Caco-2 (cell line): ENCODE measurements around the gene SESN1. TPM values are rescaled to one million over a fixed set of nuclear protein-coding genes. Genes with fewer than 3 reads are reported as not detected.

ENCODE experiments used
- BruUV-seq: library from RNA; stranded (reverse); fragments of 400-500 nt; replicated peaks from 2 replicates; lab custom pipeline; 2021; lab: Mats Ljungman, UMichigan
- CTCF ChIA-PET: fragments of 300-600 bp; sonication (Branson Sonifier 250); formaldehyde crosslinking; loops from one replicate; lab custom pipeline; 2022; ENCODE audit warnings: antibody characterized with exemption; lab: Charles Lee
- POLR2A ChIA-PET: fragments of 300-600 bp; sonication (Branson Sonifier 250); formaldehyde crosslinking; loops from one replicate; lab custom pipeline; 2022; ENCODE audit warnings: antibody characterized with exemption; lab: Charles Lee
- DNase-seq, 2 experiments: peaks; one replicate each; pipeline versions ENCODE4 v3.0.0 to v3.0.0-alpha.2; 2020 to 2022
- H3K27me3 ChIP-seq: replicated peaks from 2 replicates; pipeline ENCODE4 v1.6.0; 2011; ENCODE audit warnings: low read length; ENCODE audit not compliant: control insufficient read depth, insufficient read depth
- H3K36me3 ChIP-seq: 2 replicates; pipeline ENCODE4 v1.5.1; 2011; ENCODE audit warnings: low read length; ENCODE audit not compliant: control insufficient read depth, insufficient read depth
- H3K4me1 ChIP-seq: fragments of 250-450 bp; sonication (Bioruptor Pico); 2 replicates; pipeline ENCODE4 v1.5.1; 2020; ENCODE audit warnings: mild to moderate bottlenecking
- H3K4me3 ChIP-seq: 2 replicates; pipeline ENCODE4 v1.5.1; 2011; ENCODE audit warnings: low read depth, mild to moderate bottlenecking, control low read depth, low read length
- H3K9me3 ChIP-seq: fragments of 250-450 bp; sonication (Bioruptor Pico); 2 replicates; pipeline ENCODE4 v1.5.1; 2020; ENCODE audit warnings: mild to moderate bottlenecking, moderate library complexity
- H3K27ac Mint-ChIP-seq: one replicate; pipeline ENCODE4 v1.8.0; 2022; ENCODE audit warnings: mixed read lengths; ENCODE audit not compliant: unreplicated experiment
- H3K27me3 Mint-ChIP-seq: one replicate; pipeline ENCODE4 v1.8.0; 2022; ENCODE audit warnings: mixed read lengths; ENCODE audit not compliant: insufficient read depth, unreplicated experiment
- H3K36me3 Mint-ChIP-seq: one replicate; pipeline ENCODE4 v1.8.0; 2022; ENCODE audit warnings: mild to moderate bottlenecking, mixed read lengths; ENCODE audit not compliant: insufficient read depth, unreplicated experiment
- H3K4me1 Mint-ChIP-seq: one replicate; pipeline ENCODE4 v1.8.0; 2022; ENCODE audit warnings: low read depth, mixed read lengths; ENCODE audit not compliant: unreplicated experiment
- H3K4me3 Mint-ChIP-seq: one replicate; pipeline ENCODE4 v1.8.0; 2022; ENCODE audit warnings: mild to moderate bottlenecking, moderate library complexity, mixed read lengths; ENCODE audit not compliant: unreplicated experiment
- H3K9me3 Mint-ChIP-seq: one replicate; pipeline ENCODE4 v1.8.0; 2022; ENCODE audit warnings: mixed read lengths; ENCODE audit not compliant: unreplicated experiment
- intact Hi-C: fragments of 100-400 bp; cut with micrococcal nuclease; formaldehyde crosslinking; loops from one replicate; pipeline ENCODE4 v1.10.0; 2022; ENCODE audit not compliant: unreplicated experiment
- total RNA-seq: library from RNA; stranded (reverse); gene quantifications from 2 replicates; pipeline ENCODE4 v1.2.3, GENCODE V29; 2022
- TF ChIP-seq, protein P1 (sequence below), 2 experiments: fragments of 200-600 bp in 1 of 2; IDR thresholded peaks; 1 replicate in 1 of 2; 2 replicates in 1 of 2; pipeline versions ENCODE4 v1.5.1 to v1.8.0; 2011 to 2022; ENCODE audit warnings: antibody characterized with exemption in 1 of 2, control low read depth in 1 of 2, inconsistent platforms in 1 of 2, low read depth in 1 of 2, low read length in 1 of 2, mild to moderate bottlenecking in 1 of 2, moderate library complexity in 1 of 2; ENCODE audit not compliant: insufficient read depth in 1 of 2, severe bottlenecking in 1 of 2, unreplicated experiment in 1 of 2

Gene SESN1
- total RNA-seq, 1 experiment from 2014 or later: 21.9 TPM

DNA sequence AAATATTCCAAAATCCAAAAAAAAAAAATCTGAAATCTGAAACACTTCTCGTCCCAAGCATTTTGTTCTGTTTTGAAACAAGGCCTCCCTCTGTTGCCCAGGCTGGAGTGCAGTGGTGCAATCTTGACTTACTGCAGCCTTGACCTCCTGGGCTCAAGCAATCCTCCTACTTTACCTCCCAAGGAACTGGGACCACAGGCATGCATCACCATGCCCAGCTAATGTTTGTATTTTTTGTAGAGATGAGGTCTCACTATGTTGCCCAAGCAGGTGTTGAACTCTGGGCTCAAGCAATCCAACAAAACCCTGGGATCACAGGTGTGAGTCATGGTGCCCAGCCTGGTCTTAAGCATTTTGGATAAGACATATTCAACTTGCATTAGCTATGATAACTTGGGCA is 13.6 kb downstream of the SESN1 start:
- ChIA-PET POLR2A (no interaction called here), CTCF (no interaction called here)
- no peaks in the 10 kb centered on the region for H3K27me3 Mint-ChIP-seq
- H3K4me3 ChIP-seq: no peak overlapping the region
- H3K4me1 ChIP-seq: no peaks in the 10 kb centered on the region
- H3K27me3 ChIP-seq: no peaks in the 10 kb centered on the region
- no peaks in the 10 kb centered on the region for H3K9me3 Mint-ChIP-seq
- H3K36me3 ChIP-seq: no peaks in the 10 kb centered on the region
- no TSS peak for BruUV-seq
- no peak overlapping the region for H3K27ac Mint-ChIP-seq
- no peaks in the 10 kb centered on the region for H3K36me3 Mint-ChIP-seq
- intact Hi-C loops: no loop called here
- H3K4me1 Mint-ChIP-seq: no peaks in the 10 kb centered on the region
- TF ChIP-seq, protein P1, sequence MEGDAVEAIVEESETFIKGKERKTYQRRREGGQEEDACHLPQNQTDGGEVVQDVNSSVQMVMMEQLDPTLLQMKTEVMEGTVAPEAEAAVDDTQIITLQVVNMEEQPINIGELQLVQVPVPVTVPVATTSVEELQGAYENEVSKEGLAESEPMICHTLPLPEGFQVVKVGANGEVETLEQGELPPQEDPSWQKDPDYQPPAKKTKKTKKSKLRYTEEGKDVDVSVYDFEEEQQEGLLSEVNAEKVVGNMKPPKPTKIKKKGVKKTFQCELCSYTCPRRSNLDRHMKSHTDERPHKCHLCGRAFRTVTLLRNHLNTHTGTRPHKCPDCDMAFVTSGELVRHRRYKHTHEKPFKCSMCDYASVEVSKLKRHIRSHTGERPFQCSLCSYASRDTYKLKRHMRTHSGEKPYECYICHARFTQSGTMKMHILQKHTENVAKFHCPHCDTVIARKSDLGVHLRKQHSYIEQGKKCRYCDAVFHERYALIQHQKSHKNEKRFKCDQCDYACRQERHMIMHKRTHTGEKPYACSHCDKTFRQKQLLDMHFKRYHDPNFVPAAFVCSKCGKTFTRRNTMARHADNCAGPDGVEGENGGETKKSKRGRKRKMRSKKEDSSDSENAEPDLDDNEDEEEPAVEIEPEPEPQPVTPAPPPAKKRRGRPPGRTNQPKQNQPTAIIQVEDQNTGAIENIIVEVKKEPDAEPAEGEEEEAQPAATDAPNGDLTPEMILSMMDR (IDR thresholded peaks at IDR 0.05; ENCODE audit: insufficient read depth in 1 of 2, low read depth in 1 of 2, low read length in 1 of 2, severe bottlenecking in 1 of 2, unreplicated experiment in 1 of 2): no peak
- no peak overlapping the region for H3K4me3 Mint-ChIP-seq
- no peaks in the 10 kb centered on the region for H3K9me3 ChIP-seq
- no peak for DNase-seq

DNA sequence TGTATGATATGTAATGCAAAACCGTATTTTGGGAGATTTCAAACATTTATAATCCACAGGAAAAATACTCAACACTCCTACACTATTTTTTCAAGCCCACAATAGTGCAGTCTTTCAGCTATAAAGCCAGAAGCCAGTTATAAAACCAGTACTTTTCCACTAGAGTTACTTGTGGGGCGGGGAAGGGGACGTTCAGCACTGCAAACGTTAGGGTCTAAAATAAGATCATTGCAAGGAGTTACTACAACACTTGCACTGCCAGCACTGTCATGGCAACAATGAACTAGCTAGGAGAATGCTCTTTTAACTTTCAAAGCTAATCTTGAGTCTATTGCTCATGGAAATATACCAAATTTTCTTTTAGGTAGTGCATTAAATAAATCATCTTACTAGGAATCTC is 14.7 kb downstream of the SESN1 start:
- CTCF ChIA-PET: no interaction called here
- H3K9me3 Mint-ChIP-seq: no peaks in the 10 kb centered on the region
- Histone ChIP-seq H3K36me3 (no peaks in the 10 kb centered on the region), H3K4me3 (no peak overlapping the region), H3K27me3 (no peaks in the 10 kb centered on the region), H3K4me1 (no peaks in the 10 kb centered on the region), H3K9me3 (no peaks in the 10 kb centered on the region)
- no peaks in the 10 kb centered on the region for H3K4me1 Mint-ChIP-seq
- POLR2A ChIA-PET: interaction anchor here (0.6 kb wide), 1 partner anchor 521 kb away, joined by 3 read pairs; no protein-coding TSS in a partner anchor
- no peaks in the 10 kb centered on the region for H3K36me3 Mint-ChIP-seq
- intact Hi-C loops: no loop called here
- TF ChIP-seq, protein P1 (IDR thresholded peaks at IDR 0.05; ENCODE audit: insufficient read depth in 1 of 2, low read depth in 1 of 2, low read length in 1 of 2, severe bottlenecking in 1 of 2, unreplicated experiment in 1 of 2): no peak
- no peak for DNase-seq
- H3K27ac Mint-ChIP-seq: no peak overlapping the region
- no TSS peak for BruUV-seq
- H3K27me3 Mint-ChIP-seq: no peaks in the 10 kb centered on the region
- H3K4me3 Mint-ChIP-seq: no peak overlapping the region

DNA sequence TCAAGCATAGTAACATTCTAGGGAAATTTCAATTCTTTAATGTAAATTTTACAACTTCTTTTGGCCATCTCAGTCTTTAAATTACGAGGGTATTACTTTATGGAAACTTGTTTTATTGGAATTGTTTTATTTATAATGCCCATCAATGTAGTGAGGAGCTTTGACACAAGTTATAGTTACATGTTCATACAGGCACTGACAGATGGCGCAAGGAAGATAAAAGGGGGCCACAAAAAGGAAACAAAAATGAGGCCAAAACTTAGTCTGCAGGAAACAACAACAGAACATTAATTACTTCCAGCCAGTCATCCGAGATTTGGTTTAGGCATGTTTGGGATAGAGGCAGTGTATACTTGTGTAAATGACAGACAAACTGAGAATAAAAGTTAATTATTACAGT is 18.3 kb downstream of the SESN1 start:
- Histone ChIP-seq H3K27me3 (no peaks in the 10 kb centered on the region), H3K4me1 (peaks cover 16% of the 10 kb centered on the region; the same call in 1 of the 2 replicates), H3K4me3 (no peak overlapping the region), H3K9me3 (no peaks in the 10 kb centered on the region), H3K36me3 (no peaks in the 10 kb centered on the region)
- TF ChIP-seq, protein P1 (IDR thresholded peaks at IDR 0.05; ENCODE audit: insufficient read depth in 1 of 2, low read depth in 1 of 2, low read length in 1 of 2, severe bottlenecking in 1 of 2, unreplicated experiment in 1 of 2): no peak
- DNase-seq: no peak
- no TSS peak for BruUV-seq
- Mint-ChIP-seq H3K4me3 (no peak overlapping the region), H3K4me1 (peaks cover 13% of the 10 kb centered on the region), H3K9me3 (no peaks in the 10 kb centered on the region), H3K36me3 (no peaks in the 10 kb centered on the region), H3K27me3 (no peaks in the 10 kb centered on the region), H3K27ac (no peak overlapping the region)
- CTCF ChIA-PET: no interaction called here
- intact Hi-C loops: no loop called here
- POLR2A ChIA-PET: interaction anchor here (0.6 kb wide), 1 partner anchor 18 kb away, joined by 3 read pairs; the partner anchor contains the start of gene SESN1
